PC-3 (cell line): ENCODE results near the gene FGD4.

Source experiments
- CTCF ChIP-seq: fragments of 300-600 bp; sonication (generic); conservative IDR thresholded peaks from 2 replicates; pipeline ENCODE4 v1.5.1; 2017; ENCODE audit warnings: antibody characterized with exemption, low read depth, mild to moderate bottlenecking, low read length
- EZH2 ChIP-seq: fragments of 300-600 bp; sonication (generic); IDR thresholded peaks from one replicate; pipeline ENCODE4 v1.6.1; 2017; ENCODE audit warnings: antibody characterized with exemption, mild to moderate bottlenecking, low read length; ENCODE audit not compliant: unreplicated experiment
- EZH2phosphoT487 ChIP-seq: fragments of 300-600 bp; sonication (generic); IDR thresholded peaks from 2 replicates; pipeline ENCODE4 v1.6.1; 2018; ENCODE audit warnings: mild to moderate bottlenecking, antibody characterized with exemption, low read length, borderline replicate concordance

- TF ChIP-seq CTCF (no peak), EZH2phosphoT487 (no peak), EZH2 (no peak)
These were observed 210.6 kb downstream of the FGD4 start for GRCh38 chr12:32609966-32610365.
